ENCODE results near the gene SLC7A5.

DNA sequence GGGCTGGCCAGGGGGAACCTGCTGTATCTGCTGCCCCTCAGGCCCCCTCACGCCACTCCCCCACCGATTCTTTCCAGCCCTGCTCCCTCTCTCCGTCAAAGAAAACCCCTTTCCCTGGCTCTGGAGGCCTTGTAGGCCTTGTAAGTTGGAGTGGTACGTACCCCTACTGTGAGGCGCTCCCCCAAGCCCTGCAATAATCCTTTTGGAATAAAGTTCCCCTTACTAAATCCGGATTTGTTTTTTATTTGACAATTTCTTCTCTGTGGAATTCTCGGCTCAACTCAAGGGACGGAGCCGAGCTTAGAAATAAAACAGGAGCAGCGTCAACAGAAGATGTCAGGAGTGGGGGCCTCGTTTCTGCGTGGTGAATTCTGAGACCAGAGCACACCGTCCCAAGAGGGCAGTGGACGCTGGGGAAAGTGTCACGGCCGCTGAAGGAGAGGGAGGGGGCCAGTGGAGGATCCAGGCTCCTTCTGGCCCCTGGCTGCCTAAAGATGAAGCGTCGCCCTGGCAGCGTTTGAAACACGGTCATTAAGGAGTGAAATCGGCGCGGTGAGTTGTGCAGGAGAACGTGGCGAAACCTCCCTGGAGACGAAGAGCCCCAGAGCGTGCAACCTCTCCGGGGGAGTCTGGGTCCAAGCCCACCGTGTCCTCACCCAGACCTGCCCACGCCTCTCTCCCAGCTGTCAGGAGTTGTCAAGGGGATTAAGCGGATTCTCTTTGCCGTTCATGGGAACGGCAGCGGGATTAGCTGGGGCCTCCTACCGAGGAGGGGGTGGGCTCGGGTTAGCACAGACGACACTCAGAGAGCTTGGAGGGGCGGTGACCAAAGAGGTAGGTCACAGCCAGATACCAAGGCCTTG is 47.0 kb downstream of the SLC7A5 start:
- no peak for TF ChIP-seq NFE2L2 (IDR thresholded peaks at IDR 0.05; ENCODE audit: low read depth, low read length)
- TF ChIP-seq, protein P1, sequence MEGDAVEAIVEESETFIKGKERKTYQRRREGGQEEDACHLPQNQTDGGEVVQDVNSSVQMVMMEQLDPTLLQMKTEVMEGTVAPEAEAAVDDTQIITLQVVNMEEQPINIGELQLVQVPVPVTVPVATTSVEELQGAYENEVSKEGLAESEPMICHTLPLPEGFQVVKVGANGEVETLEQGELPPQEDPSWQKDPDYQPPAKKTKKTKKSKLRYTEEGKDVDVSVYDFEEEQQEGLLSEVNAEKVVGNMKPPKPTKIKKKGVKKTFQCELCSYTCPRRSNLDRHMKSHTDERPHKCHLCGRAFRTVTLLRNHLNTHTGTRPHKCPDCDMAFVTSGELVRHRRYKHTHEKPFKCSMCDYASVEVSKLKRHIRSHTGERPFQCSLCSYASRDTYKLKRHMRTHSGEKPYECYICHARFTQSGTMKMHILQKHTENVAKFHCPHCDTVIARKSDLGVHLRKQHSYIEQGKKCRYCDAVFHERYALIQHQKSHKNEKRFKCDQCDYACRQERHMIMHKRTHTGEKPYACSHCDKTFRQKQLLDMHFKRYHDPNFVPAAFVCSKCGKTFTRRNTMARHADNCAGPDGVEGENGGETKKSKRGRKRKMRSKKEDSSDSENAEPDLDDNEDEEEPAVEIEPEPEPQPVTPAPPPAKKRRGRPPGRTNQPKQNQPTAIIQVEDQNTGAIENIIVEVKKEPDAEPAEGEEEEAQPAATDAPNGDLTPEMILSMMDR (conservative IDR thresholded peaks at IDR 0.05; ENCODE audit: low read depth, low read length): no peak
- TF ChIP-seq POLR2A (IDR thresholded peaks at IDR 0.05; ENCODE audit: low read depth, low read length): no peak
- TF ChIP-seq, protein P2, sequence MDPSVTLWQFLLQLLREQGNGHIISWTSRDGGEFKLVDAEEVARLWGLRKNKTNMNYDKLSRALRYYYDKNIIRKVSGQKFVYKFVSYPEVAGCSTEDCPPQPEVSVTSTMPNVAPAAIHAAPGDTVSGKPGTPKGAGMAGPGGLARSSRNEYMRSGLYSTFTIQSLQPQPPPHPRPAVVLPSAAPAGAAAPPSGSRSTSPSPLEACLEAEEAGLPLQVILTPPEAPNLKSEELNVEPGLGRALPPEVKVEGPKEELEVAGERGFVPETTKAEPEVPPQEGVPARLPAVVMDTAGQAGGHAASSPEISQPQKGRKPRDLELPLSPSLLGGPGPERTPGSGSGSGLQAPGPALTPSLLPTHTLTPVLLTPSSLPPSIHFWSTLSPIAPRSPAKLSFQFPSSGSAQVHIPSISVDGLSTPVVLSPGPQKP (IDR thresholded peaks at IDR 0.05; ENCODE audit: borderline replicate concordance, low read depth, low read length): no peak
- no peak for TF ChIP-seq RCOR1 (IDR thresholded peaks at IDR 0.05; ENCODE audit: insufficient replicate concordance, low read length)
- no peak for TF ChIP-seq RFX5 (IDR thresholded peaks at IDR 0.05; ENCODE audit: low read depth, low read length)
- TF ChIP-seq SMC3 (IDR thresholded peaks at IDR 0.05; ENCODE audit: low read depth, low read length): no peak
- no peak for TF ChIP-seq RAD21 (IDR thresholded peaks at IDR 0.05; ENCODE audit: low read length)
